NCI-H1092 (cell line): ENCODE data around the gene PFKFB3.
"Not testable (repeated sequence)": the region's sequence is repeated elsewhere in the genome, so short reads cannot be mapped to it uniquely, and the experiment has no call there.

Source experiments
- DNase-seq: peaks from one replicate; lab custom pipeline; 2025; lab: John Stamatoyannopoulos, UW

The PFKFB3 gene

DNA sequence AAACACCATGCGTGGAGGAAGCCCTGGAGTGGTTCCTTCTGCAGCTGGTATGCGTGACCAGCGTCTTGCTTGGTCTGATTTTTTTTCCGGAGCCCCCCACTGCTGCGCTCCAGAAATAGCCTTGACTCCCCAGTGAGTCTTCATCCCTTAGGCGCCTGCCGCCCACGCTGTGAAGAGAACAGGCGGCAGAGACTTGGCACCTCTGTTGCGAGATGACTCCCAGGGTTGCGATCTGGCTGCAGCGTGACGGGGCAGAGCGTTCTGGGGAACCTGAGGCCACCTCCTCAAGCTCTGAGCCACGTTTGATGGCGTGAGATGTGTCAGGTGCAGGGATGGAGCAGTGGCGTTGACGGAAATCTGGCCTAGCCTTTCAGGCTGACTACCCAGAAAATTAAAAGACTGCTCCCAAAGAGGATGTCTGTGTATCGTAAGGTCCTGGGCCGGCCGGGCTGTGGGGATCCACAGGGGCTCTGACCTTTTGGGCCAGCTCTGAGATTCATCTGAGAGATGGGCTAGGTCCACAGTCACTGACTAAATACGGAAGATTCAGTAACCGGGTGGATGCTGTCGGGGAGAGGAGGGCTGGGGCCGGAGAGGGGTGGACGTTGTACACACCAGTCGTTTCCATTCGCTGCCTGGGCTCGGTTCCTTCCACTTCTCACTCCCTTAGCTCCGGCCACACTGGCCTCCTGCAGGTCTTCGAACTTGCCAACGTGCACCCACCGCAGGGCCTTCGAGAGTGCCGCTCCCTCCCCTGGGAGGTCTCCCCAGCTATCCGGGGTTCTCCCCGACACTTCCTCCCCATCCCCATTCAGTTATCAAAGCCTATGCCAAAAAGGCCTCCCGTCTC lies 33.8 kb downstream of the PFKFB3 start:
- no peak for DNase-seq

DNA sequence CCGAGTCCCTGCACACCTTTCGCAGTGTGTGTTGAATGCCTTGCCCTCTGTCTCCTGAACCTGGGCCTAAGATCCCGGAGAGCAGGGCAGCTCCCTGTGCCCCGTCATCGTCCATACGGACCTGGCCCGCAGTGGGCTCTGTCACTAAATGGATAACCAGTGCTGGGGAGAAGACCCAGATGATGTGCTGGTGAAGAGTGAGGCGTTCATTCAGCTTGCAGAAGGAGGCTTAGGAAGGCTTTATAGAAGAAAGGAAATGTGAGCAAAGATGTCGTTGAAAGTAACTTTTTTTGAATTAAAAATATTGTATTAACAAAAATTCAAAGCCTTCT lies 34.4 kb downstream of the PFKFB3 start:
- DNase-seq, result no peak

DNA sequence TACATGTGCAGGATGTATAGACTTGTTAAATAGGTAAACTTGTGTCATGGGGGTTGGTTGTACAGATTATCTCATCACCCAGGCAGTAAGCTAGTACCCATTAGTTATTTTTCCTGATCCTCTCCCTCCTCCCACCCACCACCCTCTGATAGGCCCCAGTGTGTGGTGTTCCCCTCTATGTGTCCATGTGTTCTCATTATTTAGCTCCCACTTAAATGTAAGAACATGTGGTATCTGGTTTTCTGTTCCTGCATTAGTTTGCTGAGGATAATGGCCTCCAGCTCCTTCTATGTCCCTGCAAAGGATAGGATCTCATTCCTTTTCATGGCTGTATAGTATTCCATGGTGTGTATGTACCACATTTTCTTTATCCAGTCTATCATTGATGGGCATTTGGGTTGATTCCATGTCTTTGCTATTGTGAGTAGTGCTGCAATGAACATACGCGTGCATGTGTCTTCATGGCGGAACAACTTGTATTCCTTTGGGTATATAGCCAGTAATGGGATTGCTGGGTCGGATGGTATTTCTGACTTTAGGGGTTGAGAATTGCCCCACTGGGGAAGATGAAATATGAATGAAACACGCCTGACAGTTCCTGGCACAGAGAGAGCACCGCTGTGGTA lies 36.0 kb downstream of the PFKFB3 start:
- DNase-seq, result not testable (repeated sequence)

DNA sequence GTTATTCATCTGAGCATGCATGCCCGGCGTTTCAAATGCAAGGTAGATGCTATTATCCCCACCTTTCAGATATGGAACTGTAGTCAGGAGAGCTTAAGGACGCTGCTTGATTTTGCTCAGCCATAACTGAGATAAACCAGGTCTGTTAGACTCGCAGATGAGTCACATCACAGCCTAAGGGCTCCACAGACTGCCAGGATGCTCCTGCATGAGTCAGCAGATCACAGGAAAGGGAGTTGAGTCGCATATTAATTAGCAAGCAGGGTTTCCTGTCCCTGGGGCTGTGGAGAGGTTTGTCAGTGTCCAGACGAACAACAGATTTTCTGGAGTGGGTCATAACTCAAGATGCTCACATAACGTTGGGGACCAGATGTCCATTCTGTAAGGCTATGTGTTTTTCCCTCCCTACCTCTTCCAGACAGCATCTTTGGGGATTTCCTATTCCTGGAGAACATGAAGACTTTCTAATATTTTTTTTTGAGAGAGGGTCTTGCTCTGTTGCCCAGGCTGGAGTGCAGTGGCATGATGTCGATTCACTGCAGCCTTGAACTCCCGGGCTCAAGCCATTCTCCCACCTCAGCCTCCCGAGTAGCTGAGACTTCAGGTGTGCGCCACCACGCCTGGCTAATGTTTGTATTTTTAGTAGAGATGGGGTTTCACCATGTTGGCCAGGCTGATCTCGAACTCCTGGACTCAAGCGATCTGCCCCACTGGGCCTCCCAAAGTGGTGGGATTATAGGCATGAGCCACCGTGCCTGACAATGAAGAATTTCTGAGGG lies 36.7 kb downstream of the PFKFB3 start:
- no peak for DNase-seq

DNA sequence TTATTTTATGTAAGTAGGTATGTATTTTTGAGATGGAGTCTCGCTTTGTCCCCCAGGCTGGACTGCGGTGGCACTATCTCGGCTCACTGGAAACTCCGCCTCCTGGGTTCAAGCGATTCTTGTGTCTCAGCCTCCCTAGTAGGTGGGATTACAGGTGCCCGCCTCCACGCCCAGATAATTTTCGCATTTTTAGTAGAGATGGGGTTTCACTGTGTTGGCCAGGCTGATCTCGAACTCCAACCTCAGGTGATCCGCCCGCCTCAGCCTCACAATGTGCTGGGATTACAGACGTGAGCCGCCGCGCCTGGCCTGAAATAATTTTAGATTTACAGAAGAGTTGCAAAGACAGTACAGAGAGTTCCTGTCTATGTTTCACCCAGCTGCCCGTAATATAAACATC lies 37.5 kb downstream of the PFKFB3 start:
- DNase-seq, result no peak

DNA sequence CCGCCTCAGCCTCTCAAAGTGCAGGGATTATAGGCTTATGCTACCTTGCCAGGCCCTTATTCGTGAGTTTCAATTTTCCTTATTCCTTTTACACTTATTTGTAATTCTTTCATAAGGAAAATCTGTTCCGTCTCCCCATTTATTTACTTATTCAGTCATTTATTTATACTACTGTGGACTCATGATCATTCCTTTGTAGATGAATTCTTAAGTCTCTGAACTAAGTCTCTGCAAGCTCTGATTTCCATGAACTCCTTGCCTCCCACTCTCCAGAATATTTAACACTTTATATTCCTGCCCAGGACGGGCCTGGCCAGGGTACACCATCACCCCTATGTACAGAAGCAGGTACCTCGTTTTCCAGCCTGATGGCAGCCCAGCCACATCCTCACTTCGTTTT lies 39.4 kb downstream of the PFKFB3 start:
- DNase-seq, result no peak

DNA sequence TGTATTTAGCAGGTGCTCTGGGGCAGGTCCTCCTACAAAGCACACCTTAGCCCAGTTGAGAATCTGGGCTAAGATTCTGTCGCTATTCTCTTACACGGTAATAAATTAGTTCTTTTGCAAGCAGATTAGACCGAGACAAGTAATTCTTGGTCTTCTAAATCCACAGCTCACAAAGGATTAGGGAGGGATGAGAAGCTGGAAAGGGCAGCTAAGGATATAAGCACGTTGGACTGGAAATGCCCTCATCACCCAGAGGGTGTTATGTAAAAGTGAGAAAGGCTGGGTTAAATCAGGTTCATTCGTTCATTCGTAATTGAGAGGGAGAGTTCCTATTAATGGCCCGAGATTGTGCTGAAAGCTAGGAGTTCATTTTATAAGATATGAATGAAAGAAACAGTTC lies 41.8 kb downstream of the PFKFB3 start:
- no peak for DNase-seq

DNA sequence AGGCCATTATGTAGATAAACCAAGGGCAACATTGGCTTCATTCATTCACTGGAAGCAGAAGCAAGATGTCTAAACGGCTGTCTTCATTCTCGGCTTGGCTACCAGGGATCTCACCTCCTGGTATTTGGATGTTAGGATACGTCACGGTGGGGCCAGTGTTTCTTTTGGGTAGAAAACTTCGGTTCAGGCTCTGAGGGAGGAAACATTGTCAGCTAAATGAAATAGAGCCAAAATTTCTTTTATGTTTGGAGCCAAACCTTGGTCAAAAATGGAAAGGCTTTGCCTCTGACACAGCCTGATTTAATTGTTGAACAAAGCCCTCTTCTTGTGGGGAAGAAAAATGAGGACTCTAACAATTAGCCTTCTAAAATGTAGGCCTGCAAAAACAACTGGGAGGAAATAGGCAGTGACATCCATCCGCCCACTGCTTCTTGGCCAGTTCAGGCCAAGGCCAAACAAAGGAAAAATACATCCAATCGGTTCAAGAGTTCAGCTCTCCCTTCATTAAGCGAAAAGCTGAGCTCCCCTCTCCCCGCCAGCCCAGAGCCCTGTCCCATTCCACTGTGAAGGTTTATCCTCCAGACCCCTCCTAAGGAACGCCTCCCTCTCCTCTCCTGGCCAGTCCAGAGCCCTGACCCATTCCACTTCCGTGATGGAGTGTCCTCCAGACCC lies 44.4 kb downstream of the PFKFB3 start:
- no peak for DNase-seq

DNA sequence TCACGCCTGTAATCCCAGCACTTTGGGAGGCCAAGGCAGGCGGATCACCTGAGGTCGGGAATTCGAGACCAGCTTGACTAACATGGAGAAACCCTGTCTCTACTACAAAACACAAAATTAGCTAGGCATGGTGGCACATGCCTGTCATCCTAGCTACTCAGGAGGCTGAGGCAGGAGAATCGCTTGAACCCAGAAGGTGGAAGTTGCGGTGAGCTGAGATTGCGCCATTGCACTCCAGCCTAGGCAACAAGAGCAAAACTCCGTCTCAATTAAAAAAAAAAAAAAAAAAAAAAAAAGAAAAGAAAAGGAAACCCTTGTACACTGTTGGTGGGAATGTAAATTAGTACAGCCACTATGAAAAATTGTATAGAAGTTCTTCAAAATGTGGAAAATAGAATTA lies 46.2 kb downstream of the PFKFB3 start:
- DNase-seq, result not testable (repeated sequence)

DNA sequence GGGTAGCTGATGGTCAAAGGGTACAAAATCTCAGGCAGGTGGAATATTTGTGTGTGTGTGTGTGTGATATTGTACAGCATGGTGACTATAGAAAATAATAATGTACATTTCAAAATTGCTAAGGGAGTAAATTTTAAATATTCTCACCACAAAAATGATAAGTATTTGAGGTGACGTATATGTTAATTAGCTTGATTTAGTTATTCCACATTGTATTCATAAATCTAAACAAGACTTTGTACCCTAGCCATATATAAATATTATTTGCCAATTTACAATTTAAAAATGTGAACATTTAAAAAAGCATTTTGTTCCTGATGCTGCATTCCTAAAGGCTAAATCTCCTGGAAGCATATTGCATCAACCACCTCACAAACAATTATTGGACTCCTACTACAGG lies 47.0 kb downstream of the PFKFB3 start:
- no peak for DNase-seq

DNA sequence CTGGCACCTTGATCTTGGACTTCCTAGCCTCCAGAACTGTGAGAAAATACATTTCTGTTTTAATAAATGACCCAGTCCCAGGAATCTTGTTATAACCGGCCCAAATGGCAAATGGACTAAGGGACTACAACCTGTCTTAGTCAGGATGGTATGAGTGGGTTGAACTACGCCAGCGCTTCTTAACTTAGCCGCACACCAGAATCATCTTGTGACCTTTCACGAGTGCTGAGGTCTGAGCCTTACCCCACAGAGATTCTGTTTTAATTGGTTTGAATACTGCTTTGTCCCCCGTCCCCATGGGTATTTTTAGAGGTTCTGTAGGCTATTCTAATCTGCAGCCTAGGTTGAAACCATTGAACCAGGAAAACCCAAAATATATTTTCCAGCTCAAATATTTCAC lies 48.0 kb downstream of the PFKFB3 start:
- no peak for DNase-seq

DNA sequence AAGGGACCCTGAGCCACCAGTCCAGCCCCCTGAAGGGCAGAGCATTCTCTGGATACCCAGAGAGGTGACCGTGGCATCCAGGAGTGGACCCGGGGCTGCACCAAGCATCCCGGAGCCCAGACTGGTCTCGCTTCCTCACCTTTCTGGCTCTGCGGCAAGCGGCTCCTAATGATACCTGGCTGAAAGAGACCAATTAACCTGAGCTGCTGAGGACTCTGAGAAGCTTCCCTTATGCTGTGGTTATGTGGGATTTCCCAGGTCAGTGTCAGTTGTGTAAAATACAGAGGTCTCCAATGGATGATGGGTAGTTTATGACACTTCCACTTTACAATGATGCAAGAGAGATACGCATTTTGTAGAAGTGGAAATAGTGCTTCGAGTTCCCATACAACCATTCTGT lies 51.5 kb downstream of the PFKFB3 start:
- no peak for DNase-seq

DNA sequence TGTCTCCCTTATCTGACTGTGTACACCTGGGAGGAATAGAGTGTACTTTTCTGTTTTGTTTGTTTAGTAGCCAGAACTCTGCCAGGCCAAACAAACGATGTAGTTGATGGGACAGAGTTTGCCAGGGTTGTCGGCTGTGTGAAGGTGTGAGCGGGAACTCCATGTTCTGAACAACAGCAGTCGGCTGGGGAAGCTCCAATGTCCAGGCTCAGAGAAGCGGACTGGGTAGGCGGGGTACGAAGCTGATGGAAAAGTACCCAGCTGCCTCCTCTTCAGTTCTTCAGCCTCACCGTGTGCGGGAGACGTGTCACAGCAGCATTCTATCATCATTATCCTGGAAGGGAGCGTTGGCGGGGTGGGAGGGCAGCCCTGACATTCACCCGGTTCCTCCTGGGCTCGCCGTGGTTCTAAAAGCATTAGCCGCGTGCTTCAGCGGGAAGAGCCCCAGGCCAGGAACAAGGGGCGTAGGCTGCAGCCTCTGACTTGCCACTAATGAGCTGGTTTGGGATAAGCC lies 52.9 kb downstream of the PFKFB3 start:
- DNase-seq, result no peak

DNA sequence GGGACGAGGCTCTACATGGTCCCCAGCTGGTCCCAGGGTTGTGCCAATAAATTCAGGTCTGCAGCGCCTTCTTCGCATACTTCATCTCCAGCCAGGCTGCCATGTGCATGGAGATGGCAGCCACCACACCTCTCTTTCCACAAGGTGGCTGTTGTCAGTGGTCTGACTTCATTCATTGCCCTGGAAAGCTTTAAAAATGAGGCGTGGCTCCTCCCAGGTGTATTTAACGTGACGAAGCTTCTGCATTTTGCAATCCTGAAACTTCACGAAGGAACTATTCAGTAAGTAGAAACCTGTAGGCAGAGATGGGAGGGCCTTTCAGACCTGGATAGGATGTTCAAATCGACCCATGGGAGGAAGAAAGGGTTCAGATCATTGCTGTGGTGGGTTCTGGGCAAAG lies 53.7 kb downstream of the PFKFB3 start:
- DNase-seq, result no peak

DNA sequence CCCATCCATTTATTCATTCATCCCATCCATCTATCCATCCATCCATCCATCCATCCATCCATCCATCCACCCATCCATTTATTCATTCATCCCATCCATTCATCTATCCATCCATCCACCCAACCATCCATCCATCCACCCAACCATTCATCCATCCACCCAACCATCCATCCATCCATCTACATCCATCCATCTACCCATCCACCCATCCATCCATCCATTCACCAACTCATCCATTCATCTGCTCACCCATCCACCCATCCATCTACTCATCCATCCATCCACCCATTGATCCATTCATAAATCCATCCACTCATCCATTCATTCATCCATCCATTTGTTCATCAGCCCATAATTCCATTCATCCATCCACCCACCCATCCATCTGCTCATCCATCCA lies 56.4 kb downstream of the PFKFB3 start:
- DNase-seq, result no peak

DNA sequence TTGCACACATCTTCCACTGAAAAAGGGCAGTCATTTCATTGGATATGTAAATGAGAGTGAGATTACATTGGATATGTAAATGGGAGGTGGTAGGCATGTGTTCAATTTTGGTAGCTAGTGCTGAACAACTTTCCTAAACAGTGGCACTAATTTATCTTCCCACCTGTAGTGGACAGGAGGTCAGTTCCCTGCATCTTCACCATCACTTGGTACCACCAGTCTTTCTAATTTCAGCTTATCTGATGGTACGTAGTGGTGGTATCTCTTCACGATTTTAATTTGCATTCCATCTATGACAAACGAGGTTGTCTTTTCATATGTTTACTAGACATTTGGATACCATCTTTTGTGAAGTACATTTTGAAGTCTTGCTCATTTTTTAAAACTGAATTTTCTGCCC lies 58.1 kb downstream of the PFKFB3 start:
- DNase-seq, result no peak

DNA sequence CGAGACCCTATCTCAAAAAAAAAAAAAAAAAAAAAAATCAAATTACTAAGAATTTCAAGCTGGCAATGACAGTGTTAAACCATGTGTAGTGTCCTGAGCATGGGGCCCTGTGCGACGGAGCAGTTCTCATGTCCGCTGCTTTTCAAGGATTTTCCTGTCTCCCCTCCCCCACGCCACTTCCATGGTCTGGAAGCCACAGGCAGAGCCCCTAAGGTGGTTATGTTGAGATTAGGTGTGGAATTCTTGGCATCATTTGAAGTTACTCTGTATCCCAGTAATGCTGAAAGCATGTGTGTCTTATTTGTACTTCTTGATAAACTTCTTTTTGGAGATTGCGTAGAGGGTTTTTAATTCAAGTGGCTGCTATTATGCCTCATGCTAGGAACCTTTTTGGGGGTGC lies 65.2 kb downstream of the PFKFB3 start:
- no peak for DNase-seq

DNA sequence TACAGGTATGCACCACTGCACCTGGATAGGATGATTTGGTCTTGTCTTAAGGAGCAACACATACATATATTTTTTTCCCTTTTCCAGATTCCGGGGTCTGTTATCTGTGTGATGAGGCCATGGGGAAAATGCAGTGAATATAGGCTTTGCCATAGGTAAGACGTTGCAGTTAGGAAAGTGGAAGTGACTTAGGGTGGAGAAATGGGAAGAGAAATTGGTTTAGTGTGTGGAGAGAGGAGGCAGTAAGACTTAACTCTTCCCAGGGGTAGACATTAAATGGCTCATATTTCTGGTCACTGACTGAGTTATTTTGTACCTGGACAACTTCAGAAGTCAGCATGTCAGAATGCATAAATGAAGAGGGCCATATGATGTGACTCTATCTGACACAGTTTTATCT lies 66.7 kb downstream of the PFKFB3 start:
- DNase-seq, result no peak

DNA sequence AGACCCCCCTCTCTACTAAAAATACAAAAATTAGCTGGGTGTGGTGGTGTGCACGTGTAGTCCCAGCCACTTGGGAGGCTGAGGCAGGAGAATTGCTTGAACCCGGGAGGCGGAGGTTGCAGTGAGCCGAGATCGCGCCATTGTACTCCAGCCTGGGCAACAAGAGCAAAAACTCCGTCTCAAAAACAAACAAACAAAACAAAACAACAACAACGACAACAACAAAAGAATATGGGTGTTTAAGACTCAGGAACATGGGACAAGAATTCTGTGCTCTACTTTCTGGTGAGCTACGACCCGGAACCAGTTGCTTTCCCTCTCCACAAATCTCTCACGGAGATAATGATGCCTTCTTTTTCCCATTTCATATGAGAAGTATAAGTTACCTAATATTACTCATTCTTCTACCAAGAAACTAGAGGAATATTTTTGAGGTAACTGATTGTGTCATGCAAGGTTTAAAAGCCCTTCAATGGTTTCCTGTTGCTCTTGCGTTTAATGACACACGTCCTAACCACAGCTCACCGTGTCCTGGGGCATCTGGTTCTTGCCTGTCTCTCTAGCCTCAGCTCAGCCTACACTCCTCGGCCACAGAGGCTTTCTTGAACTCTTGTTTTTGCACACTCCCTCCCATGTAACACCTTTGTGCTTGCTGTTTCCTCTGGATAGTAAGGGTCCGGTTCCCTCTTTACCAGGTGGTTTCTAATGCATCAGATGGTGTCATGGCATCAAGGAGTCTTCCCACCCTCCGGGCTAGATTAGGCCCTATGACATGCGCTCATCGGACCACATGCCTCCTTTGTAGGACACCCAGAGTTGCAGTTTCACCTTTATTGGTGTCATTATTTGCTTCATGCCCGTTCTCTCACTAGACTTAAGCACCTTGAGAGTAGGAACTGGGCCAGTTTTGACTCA lies 67.5 kb downstream of the PFKFB3 start:
- DNase-seq, result no peak

DNA sequence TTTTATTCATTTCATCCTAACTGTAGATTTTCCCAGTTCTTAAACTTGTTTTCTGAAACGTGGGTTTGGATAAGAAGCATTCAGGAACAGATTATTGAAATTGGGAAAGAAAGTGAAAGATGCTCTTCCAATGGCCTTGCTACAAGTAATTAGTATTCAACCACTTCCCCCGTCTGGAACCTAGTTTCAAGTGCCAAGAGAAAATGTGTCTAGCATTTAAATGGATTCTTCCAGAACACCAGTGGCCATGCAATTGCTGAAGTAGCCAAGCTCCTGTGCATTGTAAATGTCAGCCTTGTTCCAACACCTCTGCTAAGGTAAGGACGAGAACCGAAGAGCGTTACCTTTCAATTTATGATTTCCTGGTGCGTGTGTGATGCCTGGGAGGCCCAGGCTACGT lies 68.2 kb downstream of the PFKFB3 start:
- DNase-seq, result no peak

DNA sequence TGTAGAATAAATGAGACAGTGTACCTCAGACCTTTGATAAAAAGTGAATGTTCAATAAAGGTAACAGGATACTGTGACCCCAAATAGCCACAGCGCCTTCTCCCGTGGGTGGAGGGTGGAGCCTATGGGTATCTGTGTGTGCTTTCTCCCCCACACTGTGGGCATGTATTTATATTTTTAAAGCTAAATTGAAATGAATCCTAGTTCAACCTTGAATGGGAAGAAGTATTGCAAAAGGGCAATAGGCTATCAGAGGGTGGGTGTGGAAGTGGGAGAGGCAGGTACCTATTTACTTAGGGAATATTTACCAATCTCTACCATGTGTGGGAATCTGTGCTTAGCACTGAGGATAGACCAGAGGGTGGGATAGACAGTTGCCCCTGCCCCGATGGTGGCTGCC lies 68.9 kb downstream of the PFKFB3 start:
- no peak for DNase-seq
